GM18511 (cell line): ENCODE data around the gene PIEZO2.

ENCODE experiments used
- ATAC-seq: cut with Tn5 transposase; IDR thresholded peaks from one replicate; pipeline ENCODE4 v1.9.1; 2021; ENCODE audit warnings: mild to moderate bottlenecking, moderate library complexity; ENCODE audit not compliant: unreplicated experiment

The PIEZO2 gene

GRCh38 chr18:11070593-11070992 lies 78.8 kb downstream of the PIEZO2 start:
- no peak for ATAC-seq

- no peak for ATAC-seq
Measured at GRCh38 chr18:11066038-11066437, 83.3 kb downstream of the PIEZO2 start.

GRCh38 chr18:11064727-11065460 lies 84.5 kb downstream of the PIEZO2 start:
- no peak for ATAC-seq

- no peak for ATAC-seq
Measured at GRCh38 chr18:11064106-11064505, 85.3 kb downstream of the PIEZO2 start.

GRCh38 chr18:11055721-11056120 lies 93.6 kb downstream of the PIEZO2 start:
- ATAC-seq, result no peak

- ATAC-seq, result no peak
Measured at GRCh38 chr18:11054497-11054896, 94.9 kb downstream of the PIEZO2 start.

- no peak for ATAC-seq
Measured at GRCh38 chr18:11053293-11053692, 96.1 kb downstream of the PIEZO2 start.

- no peak for ATAC-seq
Measured at GRCh38 chr18:11052800-11053199, 96.6 kb downstream of the PIEZO2 start.

GRCh38 chr18:11051462-11051861 lies 97.9 kb downstream of the PIEZO2 start:
- ATAC-seq, result no peak

- no peak for ATAC-seq
Measured at GRCh38 chr18:11050966-11051365, 98.4 kb downstream of the PIEZO2 start.

GRCh38 chr18:11047817-11048216 lies 101.6 kb downstream of the PIEZO2 start:
- no peak for ATAC-seq

- no peak for ATAC-seq
Measured at GRCh38 chr18:11047156-11047555, 102.2 kb downstream of the PIEZO2 start.

GRCh38 chr18:11046140-11046539 lies 103.2 kb downstream of the PIEZO2 start:
- no peak for ATAC-seq

GRCh38 chr18:11043694-11044093 lies 105.7 kb downstream of the PIEZO2 start:
- no peak for ATAC-seq

- ATAC-seq, result no peak
Measured at GRCh38 chr18:11042247-11042646, 107.1 kb downstream of the PIEZO2 start.

- no peak for ATAC-seq
Measured at GRCh38 chr18:11040823-11041656, 108.3 kb downstream of the PIEZO2 start.

- ATAC-seq, result no peak
Measured at GRCh38 chr18:11040359-11040758, 109.0 kb downstream of the PIEZO2 start.

GRCh38 chr18:11037533-11038240 lies 111.7 kb downstream of the PIEZO2 start:
- ATAC-seq, result no peak

- ATAC-seq, result no peak
Measured at GRCh38 chr18:11035814-11036495, 113.4 kb downstream of the PIEZO2 start.

GRCh38 chr18:11035376-11035775 lies 114.0 kb downstream of the PIEZO2 start:
- ATAC-seq, result no peak

GRCh38 chr18:11034884-11035283 lies 114.5 kb downstream of the PIEZO2 start:
- peak; percentile 65 for ATAC-seq
